Astrocyte of the spinal cord (primary cell): ENCODE measurements around the gene ACVR1B.
A peak's percentile ranks its signal among the peaks of the same experiment; 100 is the strongest.

Source experiments
- DNase-seq: peaks from one replicate; pipeline ENCODE4 v3.0.0; 2011; ENCODE audit warnings: low read depth, low spot score
- H3K4me3 ChIP-seq: 2 replicates; pipeline ENCODE4 v1.5.1; 2011; ENCODE audit warnings: low read depth, mild to moderate bottlenecking, low read length, moderate library complexity
- CTCF ChIP-seq: IDR thresholded peaks from 2 replicates; pipeline ENCODE4 v1.5.1; 2012; ENCODE audit warnings: low read depth, mild to moderate bottlenecking, low read length, inconsistent platforms
- in situ Hi-C: cut with HindIII; loops from 2 replicates; pipeline ENCODE4 v1.10.0; 2017; ENCODE audit warnings: low sequenced_read_pairs

The ACVR1B gene

GRCh38 chr12:51980051-51980808, 28.7 kb downstream of the ACVR1B start:
- peak; percentile 60 for DNase-seq
- TF ChIP-seq CTCF = peak; percentile 96
- H3K4me3 ChIP-seq = no peak overlapping the region
- in situ Hi-C loops = no loop called here

- no peak for DNase-seq
- no peak overlapping the region for H3K4me3 ChIP-seq
- TF ChIP-seq CTCF = no peak
- in situ Hi-C loops = no loop called here
Observed at GRCh38 chr12:51980809-51981127, 29.3 kb downstream of the ACVR1B start.

GRCh38 chr12:51984657-51985056, 33.2 kb downstream of the ACVR1B start:
- no peak for TF ChIP-seq CTCF
- no peak overlapping the region for H3K4me3 ChIP-seq
- DNase-seq = no peak
- in situ Hi-C loops = no loop called here

- no peak for TF ChIP-seq CTCF
- in situ Hi-C loops = no loop called here
- H3K4me3 ChIP-seq = no peak overlapping the region
- DNase-seq = no peak
Observed at GRCh38 chr12:51985154-51985835, 33.8 kb downstream of the ACVR1B start.

GRCh38 chr12:51986834-51987233, 35.3 kb downstream of the ACVR1B start:
- in situ Hi-C loops = no loop called here
- no peak for DNase-seq
- no peak overlapping the region for H3K4me3 ChIP-seq
- TF ChIP-seq CTCF = no peak

GRCh38 chr12:51992246-51992645, 40.7 kb downstream of the ACVR1B start:
- DNase-seq = no peak
- TF ChIP-seq CTCF = no peak
- in situ Hi-C loops = no loop called here
- no peak overlapping the region for H3K4me3 ChIP-seq
